NCI-H526 (cell line): ENCODE data around the gene AK4.
A peak's percentile ranks its signal among the peaks of the same experiment; 100 is the strongest.
"Not testable (repeated sequence)": the region's sequence is repeated elsewhere in the genome, so short reads cannot be mapped to it uniquely, and the experiment has no call there.

Source experiments
- DNase-seq, 2 experiments: peaks; one replicate each; lab custom pipeline; 2025; lab: John Stamatoyannopoulos, UW

Gene AK4

GRCh38 chr1:65150583-65151263, 2.7 kb downstream of the AK4 start:
- DNase-seq = peak; percentile 79 to 87

- DNase-seq = no peak
Observed at GRCh38 chr1:65151641-65152040, 3.6 kb downstream of the AK4 start.

DNA sequence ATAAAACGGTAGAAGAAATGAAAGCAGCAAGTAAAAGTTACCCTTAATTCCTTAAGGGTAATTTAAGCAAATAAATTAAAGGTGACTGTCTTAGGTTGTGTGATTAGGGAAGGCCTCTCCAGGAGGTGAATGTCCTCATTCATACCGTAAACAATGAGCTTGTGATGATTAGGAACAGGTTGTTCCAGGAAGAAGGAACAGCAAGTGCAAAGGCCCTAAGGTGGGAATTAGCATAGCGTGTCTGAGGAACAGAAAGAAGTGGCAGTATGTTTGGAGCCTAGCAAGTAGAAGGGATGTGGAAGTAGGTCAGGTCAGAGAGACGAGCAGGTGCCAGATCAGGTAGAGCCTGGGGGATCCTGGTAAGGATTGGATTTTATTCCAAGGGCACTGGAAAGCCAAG, 5.6 kb downstream of the AK4 start:
- no peak for DNase-seq

DNA sequence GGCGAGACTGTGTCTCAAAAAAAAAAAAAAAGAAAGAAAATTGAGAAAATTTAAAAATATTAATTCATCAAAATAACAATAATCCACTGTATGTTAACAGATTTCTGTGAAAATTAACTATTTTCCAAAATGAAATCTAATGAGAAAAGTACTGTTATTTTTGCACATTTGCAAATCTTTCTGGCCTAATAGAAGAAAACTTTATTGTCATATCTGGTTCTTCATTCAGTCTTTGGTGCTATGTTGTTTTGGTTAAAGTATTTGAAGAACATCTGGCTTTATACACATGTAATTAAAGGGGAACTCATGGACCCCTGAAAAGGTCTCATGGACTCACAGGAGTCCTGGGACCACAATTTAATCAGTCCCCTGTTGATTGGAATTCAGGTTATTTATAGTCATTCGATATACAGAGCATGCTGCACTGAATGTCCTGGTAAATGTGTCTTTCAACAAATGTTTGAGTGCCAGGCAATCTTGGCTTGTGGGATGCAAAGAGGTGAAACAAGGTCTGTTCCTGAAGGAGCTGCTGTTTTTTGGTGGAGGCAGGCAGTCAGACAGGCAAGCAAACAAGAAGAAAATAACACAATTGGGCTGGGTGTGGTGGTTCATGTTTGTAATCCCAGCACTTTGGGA, 9.0 kb downstream of the AK4 start:
- DNase-seq = no peak

GRCh38 chr1:65157546-65157941, 9.5 kb downstream of the AK4 start:
- DNase-seq = no peak

DNA sequence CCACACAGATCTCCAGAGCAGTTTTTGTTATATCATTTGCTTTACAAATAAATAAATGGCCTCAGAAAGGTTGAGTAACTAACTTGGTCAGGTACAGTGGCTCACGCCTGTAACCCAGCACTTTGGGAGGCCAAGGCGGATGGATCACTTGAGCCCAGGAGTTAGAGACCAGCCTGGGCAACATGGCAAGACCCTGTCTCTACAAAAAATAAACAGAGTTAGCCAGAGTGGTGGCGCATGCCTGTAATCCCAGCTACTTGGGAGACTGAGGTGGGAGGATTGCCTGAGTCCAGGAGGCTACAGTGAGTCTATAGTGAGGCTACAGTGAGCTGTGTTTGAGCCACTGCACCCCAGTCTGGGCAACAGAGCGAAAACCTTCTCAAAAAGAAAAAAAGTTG, 11.3 kb downstream of the AK4 start:
- DNase-seq = not testable (repeated sequence)

GRCh38 chr1:65159801-65160523, 12.0 kb downstream of the AK4 start:
- no peak for DNase-seq

GRCh38 chr1:65163201-65163805, 15.3 kb downstream of the AK4 start:
- DNase-seq = no peak

DNA sequence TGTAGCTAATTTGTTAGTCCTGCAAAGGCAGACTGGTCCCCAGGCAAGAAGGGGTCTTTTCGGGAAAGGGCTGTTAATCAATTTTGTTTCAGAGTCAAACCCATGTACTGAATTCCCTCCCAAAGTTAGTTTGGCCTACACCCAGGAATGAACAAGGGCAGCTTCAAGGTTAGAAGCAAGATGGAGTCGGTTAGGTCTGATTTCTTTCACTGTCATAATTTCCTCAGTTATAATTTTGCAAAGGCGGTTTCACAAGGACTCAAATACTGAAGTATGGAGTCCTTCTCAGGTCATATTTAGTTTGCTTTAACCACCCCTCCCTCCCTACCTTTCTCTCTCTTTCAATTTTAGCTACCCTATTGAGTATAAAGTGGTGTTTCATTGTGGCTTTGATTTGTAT, 16.1 kb downstream of the AK4 start:
- not testable (repeated sequence) for DNase-seq

DNA sequence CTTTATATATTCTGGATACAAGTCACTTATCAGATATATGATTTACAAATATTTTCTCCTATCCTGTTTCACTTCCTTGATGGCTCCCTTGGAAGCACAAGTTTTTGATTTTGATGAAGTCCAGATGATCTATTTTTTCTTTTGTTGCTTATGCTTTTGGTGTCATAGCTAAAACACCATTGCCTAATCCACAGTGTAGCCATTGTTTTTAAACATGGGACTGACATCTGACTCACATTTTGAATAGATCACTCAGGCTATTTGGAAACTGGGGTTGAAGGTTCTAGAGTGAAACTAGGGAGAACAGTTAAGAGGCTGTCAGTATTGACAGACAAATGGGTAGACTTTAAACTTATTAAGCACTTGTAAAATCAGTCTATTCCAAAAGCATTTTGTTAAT, 16.6 kb downstream of the AK4 start:
- DNase-seq = no peak

- no peak for DNase-seq
Observed at GRCh38 chr1:65165269-65165993, 17.4 kb downstream of the AK4 start.

DNA sequence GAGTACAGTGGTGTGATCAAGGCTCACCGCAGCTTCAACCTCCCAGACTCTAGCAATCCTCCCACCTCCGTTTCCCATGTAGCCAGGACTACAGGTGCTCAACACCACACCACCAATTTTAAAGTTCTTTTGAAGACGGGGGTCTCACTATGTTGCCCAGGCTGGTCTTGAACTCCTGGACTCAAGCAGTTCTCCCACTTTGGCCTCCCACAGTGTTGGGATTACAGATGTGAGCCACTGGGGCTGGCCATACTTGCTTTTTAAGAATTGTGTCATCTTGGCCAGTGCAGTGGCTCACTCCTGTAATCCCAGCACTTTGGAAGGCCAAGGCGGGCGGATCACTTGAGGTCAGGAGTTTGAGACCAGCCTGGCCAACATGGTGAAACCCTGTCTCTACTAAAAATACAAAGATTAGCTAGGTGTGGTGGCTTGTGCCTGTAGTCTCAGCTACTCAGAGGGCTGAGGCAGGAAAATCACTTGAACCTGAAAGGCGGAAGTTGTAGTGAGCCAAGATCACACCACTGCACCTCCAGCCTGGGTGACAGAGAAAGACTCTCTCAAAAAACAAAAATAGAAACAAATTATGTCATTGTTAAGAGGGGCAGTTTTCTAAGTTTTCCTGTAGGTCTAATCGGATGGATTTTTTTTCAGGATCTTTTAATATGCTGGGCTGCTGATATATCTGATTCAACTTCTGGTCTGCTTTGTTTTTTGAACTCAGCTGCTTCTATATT, 18.7 kb downstream of the AK4 start:
- DNase-seq = no peak

DNA sequence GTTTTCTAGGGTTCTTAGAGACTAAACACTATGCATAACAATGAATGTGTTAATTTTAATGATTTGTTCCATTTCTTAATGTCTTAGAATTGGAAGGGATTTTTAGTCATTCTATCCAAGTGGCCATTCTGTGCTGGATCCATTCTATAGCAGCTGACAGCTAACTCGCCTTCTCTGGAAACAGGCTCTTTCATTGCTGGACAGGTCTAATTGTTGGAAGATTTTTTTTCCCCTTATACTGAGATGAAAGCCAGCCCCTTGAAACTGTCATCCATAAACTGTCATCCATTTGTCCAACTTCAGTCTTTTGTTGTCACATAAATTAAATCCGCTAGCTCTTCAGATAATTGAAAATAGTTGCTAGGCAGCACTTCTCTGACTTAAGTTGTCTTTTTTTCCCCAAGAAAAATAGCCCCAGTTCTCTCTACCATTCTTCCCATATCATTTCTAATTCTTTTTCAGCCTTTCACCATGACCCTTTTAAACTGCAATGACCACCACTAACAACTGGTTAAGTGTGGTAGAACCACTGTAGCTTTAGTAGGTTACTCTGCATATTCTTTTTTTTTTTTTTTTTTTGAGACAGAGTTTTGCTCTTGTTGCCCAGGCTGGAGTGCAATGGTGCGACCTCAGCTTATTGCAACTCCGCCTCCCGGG, 19.7 kb downstream of the AK4 start:
- no peak for DNase-seq

DNA sequence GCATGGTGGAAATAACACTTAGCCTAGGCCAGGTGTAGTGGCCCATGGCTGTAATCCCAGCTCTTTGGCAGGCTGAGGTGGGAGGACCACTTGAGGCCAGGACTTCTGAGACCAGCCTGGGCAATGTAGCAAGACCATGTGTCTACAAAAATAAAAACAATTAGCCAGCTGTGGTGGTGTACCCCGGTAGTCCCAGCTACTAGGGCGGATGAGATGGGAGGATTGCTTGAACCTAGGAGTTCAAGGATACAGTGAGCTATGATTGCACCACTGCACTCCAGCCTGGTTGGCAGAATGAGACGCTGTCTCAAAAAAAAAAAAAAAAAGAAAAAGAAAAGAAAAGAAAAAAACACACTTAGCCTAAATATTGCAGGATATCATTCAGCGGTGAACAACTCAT, 20.9 kb downstream of the AK4 start:
- DNase-seq = no peak

- DNase-seq = no peak
Observed at GRCh38 chr1:65170511-65171142, 22.6 kb downstream of the AK4 start.

- DNase-seq = no peak
Observed at GRCh38 chr1:65172936-65173690, 25.1 kb downstream of the AK4 start.

- DNase-seq = no peak
Observed at GRCh38 chr1:65174585-65174984, 26.6 kb downstream of the AK4 start.

- DNase-seq = no peak
Observed at GRCh38 chr1:65175171-65176055, 27.4 kb downstream of the AK4 start.

GRCh38 chr1:65176056-65176450, 28.1 kb downstream of the AK4 start:
- no peak for DNase-seq
